IMR-90 (cell line): Measurements from ENCODE around the gene UMODL1.

ENCODE experiments used
- BHLHE40 ChIP-seq: fragments of 150-350 bp; IDR thresholded peaks from 2 replicates; pipeline ENCODE4 v1.6.1; 2016; ENCODE audit warnings: mild to moderate bottlenecking, low read depth, low read length
- CEBPB ChIP-seq: IDR thresholded peaks from 2 replicates; pipeline ENCODE4 v1.6.1; 2012; ENCODE audit warnings: low read depth, low read length, improper control_type of control experiment
- CHD1 ChIP-seq: IDR thresholded peaks from 2 replicates; pipeline ENCODE4 v1.6.1; 2012; ENCODE audit warnings: low read depth, low read length, improper control_type of control experiment
- CTCF ChIP-seq: conservative IDR thresholded peaks from 2 replicates; pipeline ENCODE4 v1.5.1; 2012; ENCODE audit warnings: mild to moderate bottlenecking, low read depth, low read length, improper control_type of control experiment
- ELK1 ChIP-seq: fragments of 150-350 bp; IDR thresholded peaks from 2 replicates; pipeline ENCODE4 v1.6.1; 2016; ENCODE audit warnings: low read depth, mild to moderate bottlenecking, low read length, moderate library complexity, borderline replicate concordance
- FOS ChIP-seq: fragments of 150-350 bp; IDR thresholded peaks from 2 replicates; pipeline ENCODE4 v1.6.1; 2016; ENCODE audit warnings: low read depth, low read length
- NFE2L2 ChIP-seq: fragments of 150-350 bp; IDR thresholded peaks from 2 replicates; pipeline ENCODE4 v1.6.1; 2016; ENCODE audit warnings: low read depth, mild to moderate bottlenecking, low read length
- POLR2A ChIP-seq: IDR thresholded peaks from 2 replicates; pipeline ENCODE4 v1.6.1; 2012; ENCODE audit warnings: mild to moderate bottlenecking, low read depth, low read length
- RAD21 ChIP-seq: IDR thresholded peaks from 2 replicates; pipeline ENCODE4 v1.6.1; 2012; ENCODE audit warnings: low read length, improper control_type of control experiment
- RCOR1 ChIP-seq: IDR thresholded peaks from 2 replicates; pipeline ENCODE4 v1.6.1; 2012; ENCODE audit warnings: mild to moderate bottlenecking, low read length, improper control_type of control experiment; ENCODE audit not compliant: insufficient replicate concordance
- SMC3 ChIP-seq: fragments of 150-350 bp; IDR thresholded peaks from 2 replicates; pipeline ENCODE4 v1.6.1; 2016; ENCODE audit warnings: low read depth, mild to moderate bottlenecking, antibody characterized with exemption, low read length, moderate library complexity

- TF ChIP-seq CTCF = no peak
- TF ChIP-seq RCOR1 = no peak
- no peak for TF ChIP-seq SMC3
- no peak for TF ChIP-seq CEBPB
- TF ChIP-seq POLR2A = no peak
- TF ChIP-seq ELK1 = no peak
- no peak for TF ChIP-seq FOS
- no peak for TF ChIP-seq NFE2L2
- TF ChIP-seq RAD21 = no peak
- TF ChIP-seq CHD1 = no peak
- no peak for TF ChIP-seq BHLHE40
These were observed 59.3 kb downstream of the UMODL1 start for GRCh38 chr21:42130441-42130840.
